Measurements from ENCODE around the gene TAL1. TPM values are rescaled to one million over a fixed set of nuclear protein-coding genes. Genes with fewer than 3 reads are reported as not detected.
A peak's percentile ranks its signal among the peaks of the same experiment; 100 is the strongest.

The TAL1 gene
- total and polyA plus RNA-seq, 2 donors (not counting 3 experiments of a cell fraction or from before 2014, with no cell fraction given) = 36.7 to 52.4 TPM

- no peaks in the 10 kb centered on the region for H3K79me2 ChIP-seq (ENCODE audit: control insufficient read depth, insufficient read depth, low read length)
- no peaks in the 10 kb centered on the region for H3K9me1 ChIP-seq (replicated peaks; ENCODE audit: control insufficient read depth, extremely low read depth, insufficient read depth, low read length)
- H3K9me3 ChIP-seq (replicated peaks; ENCODE audit: control insufficient read depth, insufficient read depth, low read length) = no peaks in the 10 kb centered on the region
- FAIRE-seq (peak; percentile 61), DNase-seq (ENCODE audit: low read depth, low spot score) (peak; percentile 20)
- no peak overlapping the region for H3K27ac ChIP-seq (ENCODE audit: insufficient read depth, low read depth, low read length)
- POLR2A ChIA-PET = no interaction called here
- no peak overlapping the region for H3K9ac ChIP-seq (replicated peaks; ENCODE audit: extremely low read depth, insufficient read depth, low read length)
- intact Hi-C loops (cut with micrococcal nuclease) (no loop called here), dilution Hi-C loops (cut with MboI; ENCODE audit: extremely low pct_ligation_motif_present, low sequenced_read_pairs) (no loop called here)
- H3K4me3 ChIP-seq (replicated peaks in 1 of 3; ENCODE audit: insufficient read depth in 1 of 3, low read depth in 1 of 3, low read length in 3 of 3) = no peak overlapping the region
- no peak overlapping the region for H2AFZ ChIP-seq (ENCODE audit: low read depth, low read length)
- peaks cover 51% of the 10 kb centered on the region for H3K4me1 ChIP-seq (ENCODE audit: control insufficient read depth, extremely low read depth, insufficient read depth, low read length)
- TF ChIP-seq MYC (IDR thresholded peaks at IDR 0.05; ENCODE audit: low read depth, low read length) (no peak), CTCF (IDR thresholded peaks at IDR 0.05; ENCODE audit: extremely low read depth in 1 of 2, insufficient read depth in 1 of 2, low read depth in 1 of 2, low read length in 2 of 2) (no peak), POLR2AphosphoS5 (IDR thresholded peaks at IDR 0.05; ENCODE audit: insufficient read depth, low read depth, low read length) (no peak), EZH2 (IDR thresholded peaks at IDR 0.05; ENCODE audit: borderline replicate concordance, low read depth, low read length, severe bottlenecking) (no peak), GATA2 (IDR thresholded peaks at IDR 0.05; ENCODE audit: insufficient read depth, insufficient read length, low read depth, low read length) (no peak), POLR2A (IDR thresholded peaks at IDR 0.05; ENCODE audit: low read depth, low read length) (no peak), JUN (IDR thresholded peaks at IDR 0.05; ENCODE audit: borderline replicate concordance, insufficient read depth, insufficient read length, low read depth) (no peak), FOS (IDR thresholded peaks at IDR 0.05; ENCODE audit: borderline replicate concordance, insufficient read depth, low read length) (no peak)
- TF ChIP-seq, protein P1, sequence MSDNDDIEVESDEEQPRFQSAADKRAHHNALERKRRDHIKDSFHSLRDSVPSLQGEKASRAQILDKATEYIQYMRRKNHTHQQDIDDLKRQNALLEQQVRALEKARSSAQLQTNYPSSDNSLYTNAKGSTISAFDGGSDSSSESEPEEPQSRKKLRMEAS (IDR thresholded peaks at IDR 0.05; ENCODE audit: insufficient read depth, insufficient read length) = no peak
- CTCF ChIA-PET = interaction anchor here (0.9 to 4.6 kb wide), 4 partner anchors 9 to 53 kb away, joined by 3 to 34 read pairs (median 5); no protein-coding TSS in a partner anchor
- H4K20me1 ChIP-seq (replicated peaks; ENCODE audit: control insufficient read depth, extremely low read depth, insufficient read depth, low read length) = no peaks in the 10 kb centered on the region
- BruUV-seq (replicated peaks) = no TSS peak
- no peaks in the 10 kb centered on the region for H3K36me3 ChIP-seq (ENCODE audit: control insufficient read depth in 2 of 2, extremely low read depth in 1 of 2, insufficient read depth in 2 of 2, low read length in 2 of 2)
- no peak overlapping the region for H3K4me2 ChIP-seq (ENCODE audit: insufficient read depth, low read length)
- no peaks in the 10 kb centered on the region for H3K27me3 ChIP-seq (ENCODE audit: control insufficient read depth in 2 of 2, insufficient read depth in 2 of 2, low read length in 2 of 2)
Observed at GRCh38 chr1:47209725-47210325, 22.2 kb downstream of the TAL1 start.
